ENCODE results near the gene CXCL3.

DNA sequence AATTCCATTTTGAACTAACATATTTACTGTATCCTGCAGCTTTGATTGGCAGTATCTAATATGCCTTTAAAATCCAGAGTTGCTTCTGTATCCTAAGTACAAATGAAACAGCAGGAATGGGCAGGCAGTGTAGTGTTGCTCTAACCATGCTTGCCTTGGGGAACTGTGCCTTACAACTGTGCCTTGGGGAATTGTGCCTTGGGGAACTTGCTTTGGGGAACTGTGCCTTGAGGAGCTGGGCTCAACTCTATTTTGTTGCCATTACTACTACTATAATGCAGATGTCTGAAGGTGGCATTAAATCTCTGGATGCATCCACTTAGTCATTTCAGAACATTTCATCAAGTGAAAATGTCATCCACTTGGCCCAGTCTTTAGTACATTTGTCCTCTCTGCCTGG lies 6.9 kb downstream of the CXCL3 start:
- no peak for TF ChIP-seq CTCF (conservative IDR thresholded peaks at IDR 0.05 in 1 of 2, IDR thresholded peaks at IDR 0.05 in 1 of 2; ENCODE audit: low read depth in 1 of 2, low read length in 2 of 2)
- no peak for TF ChIP-seq EZH2 (IDR thresholded peaks at IDR 0.05; ENCODE audit: low read length, missing control alignments)
